GM12892 (cell line): ENCODE measurements around the gene PLEKHA8.

ENCODE experiments used
- POLR2A ChIP-seq: IDR thresholded peaks from 2 replicates; pipeline ENCODE4 v1.6.1; 2011; ENCODE audit warnings: low read depth, low read length, control low read depth
- POLR2AphosphoS5 ChIP-seq: IDR thresholded peaks from 2 replicates; pipeline ENCODE4 v1.6.1; 2011; ENCODE audit warnings: low read depth, low read length, control low read depth
- TAF1 ChIP-seq: IDR thresholded peaks from 2 replicates; pipeline ENCODE4 v1.6.1; 2011; ENCODE audit warnings: low read depth, mild to moderate bottlenecking, control low read depth, low read length, borderline replicate concordance

DNA sequence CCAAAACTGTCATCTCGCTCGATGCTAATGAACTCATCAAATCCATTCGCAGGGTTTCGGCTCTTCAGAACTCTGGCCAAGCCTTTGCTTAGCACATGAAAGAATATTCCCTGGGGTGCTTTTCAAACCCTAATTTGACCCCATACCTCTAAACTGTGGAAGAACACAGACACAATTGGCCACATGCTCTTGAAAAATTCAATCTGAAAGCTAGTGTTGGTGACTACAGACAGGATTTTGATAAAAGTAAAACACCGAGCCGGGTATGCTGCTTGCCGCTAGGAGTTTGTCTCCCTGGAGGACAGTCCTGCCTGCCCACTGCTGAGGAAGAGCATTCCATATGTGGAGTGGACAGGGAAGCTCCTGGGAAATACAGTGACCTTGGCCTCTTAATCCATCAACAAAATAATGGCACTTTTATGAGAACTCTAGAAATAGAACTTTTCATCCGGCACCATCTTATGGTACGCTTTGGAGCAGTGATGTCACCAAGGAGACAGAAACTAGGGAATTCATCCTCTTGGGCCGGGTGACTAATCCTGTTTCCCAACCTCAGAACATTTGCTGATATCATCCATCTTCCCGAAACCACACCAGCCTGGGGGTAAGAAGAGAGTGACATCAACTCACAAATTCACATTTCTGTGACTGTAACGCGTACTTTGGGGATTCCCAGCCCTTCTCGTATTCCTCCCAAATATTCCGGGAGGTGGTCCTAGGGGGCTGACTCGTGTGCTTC, 140.8 kb downstream of the PLEKHA8 start:
- TF ChIP-seq POLR2A (no peak), POLR2AphosphoS5 (no peak), TAF1 (no peak)
